Measurements from ENCODE around the gene TRIP10. TPM values are rescaled to one million over a fixed set of nuclear protein-coding genes. Genes with fewer than 3 reads are reported as not detected.

TRIP10 gene
- total and polyA plus RNA-seq, 5 donors from 2014 or later = 0.37 to 2.6 (median 0.44) TPM; not detected in 1

GRCh38 chr19:6718111-6718740 lies 21.3 kb upstream of the TRIP10 start:
- Mint-ChIP-seq H3K36me3 (no peaks in the 10 kb centered on the region), H3K27me3 (peaks cover 11% of the 10 kb centered on the region), H3K9me3 (peaks cover 0 to 2% (median 0%) of the 10 kb centered on the region in 7 donors), H3K4me3 (no peak overlapping the region), H3K4me1 (peaks cover 0 to 6% (median 3%) of the 10 kb centered on the region in 4 donors), H3K27ac (peak overlapping the region in 1 of 3 donors; percentile 73)
- ATAC-seq (ENCODE audit: low read depth in 2 of 2) (no peak), DNase-seq (no peak)
- Histone ChIP-seq H3K9me3 (ENCODE audit: control insufficient read depth in 2 of 2, low read length in 2 of 2) (no peaks in the 10 kb centered on the region), H3K4me1 (ENCODE audit: control insufficient read depth, insufficient read depth, low read length, poor library complexity, severe bottlenecking) (no peaks in the 10 kb centered on the region), H3K4me3 (ENCODE audit: low read depth, low read length) (no peak overlapping the region), H3K36me3 (ENCODE audit: control insufficient read depth, insufficient read depth, low read length) (no peaks in the 10 kb centered on the region), H3K27me3 (ENCODE audit: control insufficient read depth, insufficient read depth, low read length) (no peaks in the 10 kb centered on the region), H3K27ac (ENCODE audit: insufficient read depth, low read length, poor library complexity, severe bottlenecking) (no peak overlapping the region)

- Histone ChIP-seq H3K27me3 (ENCODE audit: control insufficient read depth, insufficient read depth, low read length) (no peaks in the 10 kb centered on the region), H3K9me3 (ENCODE audit: control insufficient read depth in 2 of 2, low read length in 2 of 2) (no peaks in the 10 kb centered on the region), H3K27ac (ENCODE audit: insufficient read depth, low read length, poor library complexity, severe bottlenecking) (no peak overlapping the region), H3K4me1 (ENCODE audit: control insufficient read depth, insufficient read depth, low read length, poor library complexity, severe bottlenecking) (no peaks in the 10 kb centered on the region), H3K36me3 (ENCODE audit: control insufficient read depth, insufficient read depth, low read length) (no peaks in the 10 kb centered on the region), H3K4me3 (ENCODE audit: low read depth, low read length) (no peak overlapping the region)
- no peak overlapping the region for H3K4me3 Mint-ChIP-seq
- H3K36me3 Mint-ChIP-seq = no peaks in the 10 kb centered on the region
- peak; percentile 30 for DNase-seq
- peak; percentile 11 to 42 for ATAC-seq (ENCODE audit: low read depth in 2 of 2)
- peaks cover 0 to 2% (median 0%) of the 10 kb centered on the region in 7 donors for H3K9me3 Mint-ChIP-seq
- H3K27ac Mint-ChIP-seq = no peak overlapping the region
- H3K27me3 Mint-ChIP-seq = peaks cover 11% of the 10 kb centered on the region
- H3K4me1 Mint-ChIP-seq = peaks cover 0 to 8% (median 3%) of the 10 kb centered on the region in 4 donors
Measured at GRCh38 chr19:6718741-6719539, 20.5 kb upstream of the TRIP10 start.

- no peak overlapping the region for H3K27ac Mint-ChIP-seq
- H3K36me3 ChIP-seq (ENCODE audit: control insufficient read depth, insufficient read depth, low read length) = no peaks in the 10 kb centered on the region
- no peak for ATAC-seq (ENCODE audit: low read depth in 2 of 2)
Measured at GRCh38 chr19:6719540-6719861, 20.0 kb upstream of the TRIP10 start.

DNA sequence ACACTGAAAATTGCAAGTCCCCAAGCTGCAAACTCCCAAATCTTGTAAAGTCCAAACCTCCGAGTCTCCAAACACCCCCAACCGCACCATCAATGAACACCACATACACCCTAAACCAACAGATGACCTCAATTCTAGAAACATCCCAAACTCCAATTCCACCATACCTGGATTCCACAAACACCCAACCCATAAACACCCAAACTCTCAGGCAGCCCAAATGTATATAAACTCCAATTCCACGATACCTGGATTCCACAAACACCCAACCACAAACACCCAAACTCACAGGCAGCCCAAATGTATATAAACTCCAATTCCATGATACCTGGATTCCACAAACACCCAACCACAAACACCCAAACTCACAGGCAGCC lies 19.5 kb upstream of the TRIP10 start:
- Mint-ChIP-seq H3K9me3 (peaks cover 0 to 2% (median 0%) of the 10 kb centered on the region in 7 donors), H3K27me3 (peaks cover 11% of the 10 kb centered on the region), H3K27ac (peak overlapping the region in 2 of 3 donors; percentile 39 to 59), H3K36me3 (no peaks in the 10 kb centered on the region), H3K4me3 (no peak overlapping the region), H3K4me1 (peaks cover 0 to 11% (median 4%) of the 10 kb centered on the region in 4 donors)
- Histone ChIP-seq H3K4me3 (ENCODE audit: low read depth, low read length) (no peak overlapping the region), H3K27me3 (ENCODE audit: control insufficient read depth, insufficient read depth, low read length) (no peaks in the 10 kb centered on the region), H3K9me3 (ENCODE audit: control insufficient read depth in 2 of 2, low read length in 2 of 2) (no peaks in the 10 kb centered on the region), H3K36me3 (ENCODE audit: control insufficient read depth, insufficient read depth, low read length) (no peaks in the 10 kb centered on the region), H3K4me1 (ENCODE audit: control insufficient read depth, insufficient read depth, low read length, poor library complexity, severe bottlenecking) (no peaks in the 10 kb centered on the region), H3K27ac (ENCODE audit: insufficient read depth, low read length, poor library complexity, severe bottlenecking) (no peak overlapping the region)
- ATAC-seq (ENCODE audit: low read depth in 2 of 2) (no peak), DNase-seq (no peak)

More at GRCh38 chr19:6719540-6719861, 20.0 kb upstream of the TRIP10 start:
- Mint-ChIP-seq H3K4me1 (peaks cover 0 to 8% (median 3%) of the 10 kb centered on the region in 4 donors), H3K4me3 (no peak overlapping the region), H3K36me3 (no peaks in the 10 kb centered on the region), H3K27me3 (peaks cover 11% of the 10 kb centered on the region), H3K9me3 (peaks cover 0 to 2% (median 0%) of the 10 kb centered on the region in 7 donors)
- Histone ChIP-seq H3K9me3 (ENCODE audit: control insufficient read depth in 2 of 2, low read length in 2 of 2) (no peaks in the 10 kb centered on the region), H3K4me1 (ENCODE audit: control insufficient read depth, insufficient read depth, low read length, poor library complexity, severe bottlenecking) (no peaks in the 10 kb centered on the region), H3K27ac (ENCODE audit: insufficient read depth, low read length, poor library complexity, severe bottlenecking) (no peak overlapping the region), H3K4me3 (ENCODE audit: low read depth, low read length) (no peak overlapping the region), H3K27me3 (ENCODE audit: control insufficient read depth, insufficient read depth, low read length) (no peaks in the 10 kb centered on the region)
- no peak for DNase-seq

DNA sequence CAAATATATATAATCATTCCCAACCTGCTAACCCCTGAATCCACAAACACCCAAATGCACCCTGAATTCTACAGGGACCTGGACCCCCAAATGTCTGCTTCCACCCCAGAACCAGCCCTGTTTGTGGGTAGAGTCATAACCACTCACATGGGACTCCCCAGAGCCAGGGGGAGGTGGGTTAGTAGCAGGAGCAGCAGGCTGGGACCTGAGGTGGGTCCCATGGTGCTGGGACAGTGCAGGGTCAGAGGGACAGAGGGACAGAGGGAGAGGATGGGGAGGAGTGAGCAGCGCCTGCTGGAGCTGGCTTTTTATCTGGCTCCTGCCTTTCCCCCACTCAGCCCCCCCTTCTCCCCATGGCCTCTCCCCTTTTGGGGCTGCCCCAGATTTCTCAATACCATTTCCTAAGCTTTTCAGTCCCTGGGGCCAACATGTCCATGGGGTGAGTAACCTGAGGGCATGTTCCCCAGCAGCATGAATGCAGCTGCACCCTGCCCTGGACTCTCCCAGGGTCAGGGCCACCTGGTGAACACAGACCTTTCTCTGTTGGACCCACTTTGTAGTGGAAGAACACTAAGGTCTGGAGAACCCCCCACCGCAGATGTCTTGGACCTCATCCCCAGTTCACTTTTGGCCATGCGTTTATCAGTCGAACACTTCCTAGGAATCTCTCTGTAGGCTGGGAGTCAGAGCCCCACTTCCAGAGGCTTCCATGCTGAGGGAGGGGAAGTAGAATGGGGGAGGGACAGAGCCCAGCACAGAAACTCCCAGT lies 18.9 kb upstream of the TRIP10 start, which contains the start of gene C3:
C3 (minus strand) TSS at position 282 of the 769 bp plus-strand sequence; CDS start at position 221, 61 bp downstream.
- ATAC-seq (ENCODE audit: low read depth in 2 of 2) (no peak), DNase-seq (no peak)
- no peaks in the 10 kb centered on the region for H3K36me3 ChIP-seq (ENCODE audit: control insufficient read depth, insufficient read depth, low read length)
- Mint-ChIP-seq H3K27ac (peak within 1 kb of the TSS; percentile 32 to 59 (median 39)), H3K9me3 (peaks cover 0 to 2% (median 0%) of the 10 kb centered on the region in 7 donors), H3K27me3 (peaks cover 11% of the 10 kb centered on the region), H3K36me3 (no peaks in the 10 kb centered on the region), H3K4me3 (no peak within 1 kb of the TSS), H3K4me1 (peaks cover 0 to 13% (median 4%) of the 10 kb centered on the region in 4 donors)
- no peak within 1 kb of the TSS for H3K27ac ChIP-seq (ENCODE audit: insufficient read depth, low read length, poor library complexity, severe bottlenecking)
- H3K4me1 ChIP-seq (ENCODE audit: control insufficient read depth, insufficient read depth, low read length, poor library complexity, severe bottlenecking) = no peaks in the 10 kb centered on the region
- no peaks in the 10 kb centered on the region for H3K9me3 ChIP-seq (ENCODE audit: control insufficient read depth in 2 of 2, low read length in 2 of 2)
- H3K27me3 ChIP-seq (ENCODE audit: control insufficient read depth, insufficient read depth, low read length) = no peaks in the 10 kb centered on the region
- no peak within 1 kb of the TSS for H3K4me3 ChIP-seq (ENCODE audit: low read depth, low read length)

- Histone ChIP-seq H3K9me3 (ENCODE audit: control insufficient read depth in 2 of 2, low read length in 2 of 2) (no peaks in the 10 kb centered on the region), H3K4me1 (ENCODE audit: control insufficient read depth, insufficient read depth, low read length, poor library complexity, severe bottlenecking) (no peaks in the 10 kb centered on the region), H3K27ac (ENCODE audit: insufficient read depth, low read length, poor library complexity, severe bottlenecking) (no peak overlapping the region), H3K27me3 (ENCODE audit: control insufficient read depth, insufficient read depth, low read length) (no peaks in the 10 kb centered on the region), H3K4me3 (ENCODE audit: low read depth, low read length) (no peak overlapping the region), H3K36me3 (ENCODE audit: control insufficient read depth, insufficient read depth, low read length) (no peaks in the 10 kb centered on the region)
- H3K36me3 Mint-ChIP-seq = no peaks in the 10 kb centered on the region
- no peak for ATAC-seq (ENCODE audit: low read depth in 2 of 2)
- H3K9me3 Mint-ChIP-seq = peaks cover 0 to 2% (median 0%) of the 10 kb centered on the region in 7 donors
- no peak for DNase-seq
- H3K27me3 Mint-ChIP-seq = peaks cover 11% of the 10 kb centered on the region
- peaks cover 0 to 15% (median 4%) of the 10 kb centered on the region in 4 donors for H3K4me1 Mint-ChIP-seq
- no peak overlapping the region for H3K4me3 Mint-ChIP-seq
- peak overlapping the region in 1 of 3 donors; percentile 32 for H3K27ac Mint-ChIP-seq
Measured at GRCh38 chr19:6721138-6721474, 18.4 kb upstream of the TRIP10 start.

DNA sequence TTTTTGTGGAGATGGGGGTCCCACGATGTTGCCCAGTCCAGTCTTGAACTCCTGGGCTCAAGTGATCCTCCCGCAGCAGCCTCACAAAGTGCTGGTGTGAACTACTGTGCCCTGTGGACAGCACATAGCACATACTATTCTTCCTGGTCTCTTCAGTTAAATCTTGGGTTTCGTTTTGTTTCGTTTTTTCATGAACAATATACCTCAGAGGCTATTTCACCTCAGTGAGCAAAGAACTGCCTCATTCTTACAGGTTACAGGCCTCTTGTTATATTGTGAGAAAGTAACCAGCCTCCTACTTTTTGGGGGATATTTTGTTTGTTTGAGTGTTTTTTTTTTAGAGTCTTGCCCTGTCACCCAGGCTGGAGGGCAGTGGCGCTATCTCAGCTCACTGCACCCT lies 17.7 kb upstream of the TRIP10 start:
- H3K27me3 Mint-ChIP-seq = peaks cover 5% of the 10 kb centered on the region
- Histone ChIP-seq H3K4me1 (ENCODE audit: control insufficient read depth, insufficient read depth, low read length, poor library complexity, severe bottlenecking) (no peaks in the 10 kb centered on the region), H3K27ac (ENCODE audit: insufficient read depth, low read length, poor library complexity, severe bottlenecking) (no peak overlapping the region)

More for the DNA sequence above, 17.7 kb upstream of the TRIP10 start:
- H3K36me3 Mint-ChIP-seq = no peaks in the 10 kb centered on the region
- DNase-seq (no peak), ATAC-seq (ENCODE audit: low read depth in 2 of 2) (peak in 1 of 2 donors; percentile 33)
- H3K4me3 ChIP-seq (ENCODE audit: low read depth, low read length) = no peak overlapping the region
- H3K9me3 ChIP-seq (ENCODE audit: control insufficient read depth in 2 of 2, low read length in 2 of 2) = no peaks in the 10 kb centered on the region
- H3K27me3 ChIP-seq (ENCODE audit: control insufficient read depth, insufficient read depth, low read length) = no peaks in the 10 kb centered on the region
- peaks cover 0 to 2% (median 0%) of the 10 kb centered on the region in 7 donors for H3K9me3 Mint-ChIP-seq
- peak overlapping the region in 2 of 3 donors; percentile 32 to 52 for H3K27ac Mint-ChIP-seq
- H3K36me3 ChIP-seq (ENCODE audit: control insufficient read depth, insufficient read depth, low read length) = no peaks in the 10 kb centered on the region
- H3K4me3 Mint-ChIP-seq = no peak overlapping the region
- H3K4me1 Mint-ChIP-seq = peaks cover 0 to 15% (median 4%) of the 10 kb centered on the region in 4 donors

Data from CD4-positive, CD25-positive, alpha-beta regulatory T cell (primary cell).